ENCODE measurements around the gene SPATA20.

Gene SPATA20

GRCh38 chr17:50540560-50541401, 6.2 kb upstream of the SPATA20 start:
- DNase-seq, result no peak

DNA sequence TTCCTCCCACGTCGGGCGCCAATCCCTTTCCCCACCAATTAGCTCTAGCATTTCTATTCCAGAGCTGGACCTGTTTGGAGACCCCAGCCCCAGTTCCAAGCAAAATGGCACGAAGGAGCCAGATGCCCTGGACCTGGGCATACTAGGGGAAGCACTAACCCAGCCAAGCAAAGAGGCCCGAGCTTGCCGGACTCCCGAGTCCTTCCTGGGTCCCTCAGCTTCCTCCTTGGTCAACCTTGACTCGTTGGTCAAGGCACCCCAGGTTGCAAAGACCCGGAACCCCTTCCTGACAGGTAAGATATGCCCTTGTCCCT, 5.6 kb upstream of the SPATA20 start:
- no peak for DNase-seq

DNA sequence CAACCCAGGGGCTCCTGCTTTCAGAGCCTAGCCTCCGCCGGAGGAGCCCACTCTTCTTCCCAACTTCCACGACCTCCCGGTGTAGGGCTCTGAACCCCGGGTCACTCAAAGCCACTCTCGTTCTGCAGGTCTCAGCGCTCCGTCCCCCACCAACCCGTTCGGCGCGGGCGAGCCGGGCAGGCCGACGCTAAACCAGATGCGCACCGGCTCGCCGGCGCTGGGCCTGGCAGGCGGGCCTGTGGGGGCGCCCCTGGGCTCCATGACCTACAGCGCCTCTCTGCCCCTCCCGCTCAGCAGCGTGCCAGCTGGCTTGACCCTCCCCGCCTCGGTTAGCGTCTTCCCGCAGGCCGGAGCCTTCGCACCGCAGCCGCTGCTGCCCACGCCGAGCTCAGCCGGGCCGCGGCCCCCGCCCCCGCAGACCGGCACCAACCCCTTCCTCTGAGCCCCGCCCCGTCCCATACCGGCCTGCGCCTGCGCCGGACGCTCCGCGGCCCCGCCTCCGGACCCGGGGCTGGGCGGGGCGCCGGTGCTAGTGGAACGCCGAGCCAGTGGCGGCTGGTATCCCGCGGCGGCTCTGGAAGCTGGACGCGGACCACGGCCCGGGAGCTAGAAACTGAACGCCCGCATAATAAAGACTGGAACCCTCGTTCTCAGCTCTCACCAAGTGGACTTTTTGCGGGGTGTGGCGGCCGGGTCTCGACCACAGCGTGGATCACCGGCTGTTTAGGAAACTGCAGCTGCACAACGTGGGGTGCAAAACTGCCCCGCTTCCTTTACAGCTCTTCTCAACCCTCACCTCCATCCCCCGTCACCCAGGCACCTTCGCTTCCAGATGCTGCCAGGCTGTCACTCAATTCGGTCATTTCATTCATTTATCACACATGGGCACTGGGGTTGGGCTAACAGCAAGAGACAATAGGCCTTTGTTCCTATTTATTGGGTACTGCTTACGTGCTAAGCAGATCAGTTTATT, 5.0 kb upstream of the SPATA20 start:
- DNase-seq, result peak; percentile 33 to 76 (median 55)

DNA sequence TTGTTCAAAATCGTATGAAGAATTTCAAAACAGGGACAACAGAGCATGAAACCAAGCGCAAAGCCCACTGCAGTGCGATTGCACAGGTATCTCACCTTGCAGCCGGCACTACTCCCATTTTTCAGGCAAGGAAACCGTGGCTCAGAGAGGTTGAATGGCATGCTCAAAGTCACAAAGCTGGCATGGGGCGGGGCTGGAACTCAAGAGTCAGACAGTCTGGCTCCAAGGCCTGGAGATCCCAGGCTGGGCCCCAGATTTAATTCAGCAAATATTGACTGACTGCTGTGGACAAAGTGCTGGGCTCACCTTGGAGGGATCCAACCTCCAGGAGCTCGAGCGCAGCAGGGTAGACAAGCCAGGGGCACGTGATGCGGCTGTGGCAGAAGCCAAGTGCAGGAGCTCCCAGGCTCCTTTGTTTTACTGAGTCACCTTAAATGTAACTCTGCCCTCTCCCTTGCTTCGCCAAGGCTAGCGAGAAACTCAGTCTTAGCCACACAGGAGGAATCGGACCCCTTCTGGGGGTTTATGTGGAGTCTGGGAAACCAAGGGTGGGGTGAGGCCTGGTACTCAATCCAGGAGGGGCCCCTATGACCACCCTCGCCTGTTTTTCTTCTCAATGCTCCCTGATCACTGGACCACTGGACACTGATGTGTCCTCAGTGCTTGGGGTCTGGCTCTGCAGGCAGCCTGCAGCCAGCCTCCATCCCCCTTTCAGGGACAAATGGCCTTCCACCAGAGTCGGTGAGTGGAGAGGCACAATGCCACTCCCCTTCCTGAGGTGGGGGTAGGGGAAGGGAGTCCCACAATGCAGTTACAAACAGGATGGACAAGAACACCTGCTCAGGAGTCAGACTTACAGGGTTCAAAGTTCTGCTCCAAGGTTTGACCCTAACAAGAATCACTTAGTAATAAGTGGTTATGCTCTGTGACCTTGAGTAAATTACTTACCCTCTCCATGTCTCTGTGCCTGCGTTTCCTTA, 3.9 kb upstream of the SPATA20 start:
- no peak for DNase-seq

DNA sequence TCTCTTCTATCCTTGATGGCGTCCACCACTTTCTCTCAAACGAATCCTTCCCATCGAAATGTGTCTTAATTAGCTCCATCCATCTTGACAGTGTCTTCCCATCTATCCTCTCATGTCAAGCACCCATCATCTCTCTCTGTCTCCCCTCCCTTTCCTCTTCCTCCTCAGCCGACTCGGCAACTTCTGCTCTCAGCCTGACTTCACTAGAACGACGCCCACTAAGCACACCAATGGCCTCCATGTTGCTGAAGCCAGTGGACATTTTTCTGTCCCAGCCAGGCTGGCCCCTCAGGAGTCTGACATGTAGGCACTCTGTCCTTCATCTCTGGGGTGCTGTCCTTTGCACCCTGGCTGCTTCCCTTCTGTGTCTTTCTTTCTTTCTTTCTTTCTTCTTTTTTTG, 2.5 kb upstream of the SPATA20 start:
- DNase-seq, result no peak

GRCh38 chr17:50545311-50545710, 1.7 kb upstream of the SPATA20 start:
- DNase-seq, result no peak

- DNase-seq, result no peak
These were observed 306 bp upstream of the SPATA20 start for GRCh38 chr17:50546701-50547034.

GRCh38 chr17:50547736-50548083, 736 bp downstream of the SPATA20 start:
- DNase-seq, result no peak

DNA sequence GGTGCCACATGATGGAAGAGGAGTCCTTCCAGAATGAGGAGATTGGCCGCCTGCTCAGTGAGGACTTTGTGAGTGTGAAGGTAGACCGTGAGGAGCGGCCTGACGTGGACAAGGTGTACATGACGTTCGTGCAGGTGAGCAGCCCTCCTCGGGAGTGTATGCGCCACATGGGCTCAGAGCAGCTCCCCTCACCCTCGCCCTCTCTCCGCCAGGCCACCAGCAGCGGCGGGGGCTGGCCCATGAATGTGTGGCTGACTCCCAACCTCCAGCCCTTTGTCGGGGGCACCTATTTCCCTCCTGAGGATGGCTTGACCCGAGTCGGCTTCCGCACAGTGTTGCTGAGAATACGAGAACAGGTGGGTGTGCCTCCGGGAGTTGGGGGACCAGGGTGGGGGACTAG, 1.9 kb downstream of the SPATA20 start:
- no peak for DNase-seq

GRCh38 chr17:50549256-50549941, 2.4 kb downstream of the SPATA20 start:
- DNase-seq, result no peak

DNA sequence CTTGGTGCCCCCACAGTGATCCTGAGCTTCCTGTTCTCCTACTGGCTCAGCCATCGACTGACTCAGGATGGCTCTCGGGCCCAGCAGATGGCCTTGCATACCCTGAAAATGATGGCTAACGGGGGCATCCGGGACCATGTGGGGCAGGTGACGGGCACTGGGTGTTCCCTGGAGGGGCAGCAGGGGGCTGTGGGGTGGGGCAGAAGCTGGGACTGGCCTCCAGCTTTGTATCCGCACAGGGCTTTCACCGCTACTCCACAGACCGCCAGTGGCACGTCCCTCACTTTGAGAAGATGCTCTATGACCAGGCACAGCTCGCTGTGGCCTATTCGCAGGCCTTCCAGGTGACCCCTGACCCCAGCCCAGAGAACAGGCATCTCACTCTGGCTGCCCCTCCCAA, 3.0 kb downstream of the SPATA20 start:
- DNase-seq, result no peak

DNA sequence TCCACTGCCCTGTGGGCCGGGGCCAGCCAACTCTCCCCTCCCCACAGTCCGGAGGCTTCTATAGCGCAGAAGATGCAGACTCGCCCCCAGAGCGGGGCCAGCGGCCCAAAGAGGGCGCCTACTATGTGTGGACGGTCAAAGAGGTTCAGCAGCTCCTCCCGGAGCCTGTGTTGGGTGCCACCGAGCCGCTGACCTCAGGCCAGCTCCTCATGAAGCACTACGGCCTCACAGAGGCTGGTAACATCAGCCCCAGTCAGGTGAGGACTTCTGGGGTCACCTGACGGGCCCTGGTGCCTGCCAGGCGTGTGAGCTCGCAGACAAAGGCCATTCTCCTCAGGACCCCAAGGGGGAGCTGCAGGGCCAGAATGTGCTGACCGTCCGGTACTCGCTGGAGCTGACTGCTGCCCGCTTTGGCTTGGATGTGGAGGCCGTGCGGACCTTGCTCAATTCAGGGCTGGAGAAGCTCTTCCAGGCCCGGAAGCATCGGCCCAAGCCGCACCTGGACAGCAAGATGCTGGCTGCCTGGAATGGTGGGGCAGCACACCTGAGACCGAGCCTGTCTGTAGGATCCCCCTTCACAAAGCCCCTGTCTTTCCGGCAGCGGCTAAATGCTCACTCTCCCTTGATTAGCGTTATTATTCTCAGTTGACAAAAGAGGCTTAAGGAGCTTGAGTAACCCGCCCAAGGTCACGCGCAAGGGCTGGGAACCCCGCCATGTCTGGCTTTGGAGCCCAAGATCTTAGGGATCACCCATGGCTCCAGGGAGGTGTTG, 3.9 kb downstream of the SPATA20 start:
- DNase-seq, result no peak

DNA sequence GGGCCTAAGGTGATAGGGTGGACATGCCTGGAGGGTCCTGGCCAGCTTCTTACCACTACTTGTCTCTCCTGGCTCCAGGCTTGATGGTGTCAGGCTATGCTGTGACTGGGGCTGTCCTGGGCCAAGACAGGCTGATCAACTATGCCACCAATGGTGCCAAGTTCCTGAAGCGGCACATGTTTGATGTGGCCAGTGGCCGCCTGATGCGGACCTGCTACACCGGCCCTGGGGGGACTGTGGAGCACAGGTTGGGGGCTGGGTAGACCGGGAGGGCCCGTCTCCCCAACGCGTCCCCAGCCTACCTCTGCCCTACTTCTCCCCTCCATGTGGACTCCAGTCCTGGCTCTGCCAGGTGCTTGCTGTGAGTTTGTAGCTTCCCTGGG, 4.5 kb downstream of the SPATA20 start:
- DNase-seq, result no peak

DNA sequence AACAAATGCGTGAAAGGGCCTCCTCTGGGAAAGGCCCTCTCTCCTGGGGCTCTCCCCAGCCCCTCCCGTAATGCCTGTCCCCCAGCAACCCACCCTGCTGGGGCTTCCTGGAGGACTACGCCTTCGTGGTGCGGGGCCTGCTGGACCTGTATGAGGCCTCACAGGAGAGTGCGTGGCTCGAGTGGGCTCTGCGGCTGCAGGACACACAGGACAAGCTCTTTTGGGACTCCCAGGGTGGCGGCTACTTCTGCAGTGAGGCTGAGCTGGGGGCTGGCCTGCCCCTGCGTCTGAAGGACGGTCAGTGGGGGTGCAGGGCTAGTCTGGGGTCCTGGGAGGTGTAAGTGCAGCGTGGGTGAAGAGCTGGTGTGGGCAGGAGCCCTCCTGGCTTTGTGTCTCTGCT, 4.9 kb downstream of the SPATA20 start:
- DNase-seq, result no peak

DNA sequence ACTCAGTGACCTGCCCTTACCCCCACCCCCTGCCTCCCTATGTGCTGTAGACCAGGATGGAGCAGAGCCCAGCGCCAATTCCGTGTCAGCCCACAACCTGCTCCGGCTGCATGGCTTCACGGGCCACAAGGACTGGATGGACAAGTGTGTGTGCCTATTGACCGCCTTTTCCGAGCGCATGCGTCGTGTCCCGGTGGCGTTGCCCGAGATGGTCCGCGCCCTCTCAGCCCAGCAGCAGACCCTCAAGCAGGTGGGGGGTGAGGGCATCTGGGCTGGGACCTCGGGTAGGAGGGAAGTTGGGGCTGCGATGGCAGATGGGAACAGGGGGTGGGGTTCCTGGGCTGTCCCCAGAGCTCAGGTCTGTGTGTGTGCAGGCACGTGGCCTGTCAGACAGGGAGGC, 7.2 kb downstream of the SPATA20 start:
- DNase-seq, result no peak

GRCh38 chr17:50556803-50557202, 9.8 kb downstream of the SPATA20 start:
- DNase-seq, result no peak

DNA sequence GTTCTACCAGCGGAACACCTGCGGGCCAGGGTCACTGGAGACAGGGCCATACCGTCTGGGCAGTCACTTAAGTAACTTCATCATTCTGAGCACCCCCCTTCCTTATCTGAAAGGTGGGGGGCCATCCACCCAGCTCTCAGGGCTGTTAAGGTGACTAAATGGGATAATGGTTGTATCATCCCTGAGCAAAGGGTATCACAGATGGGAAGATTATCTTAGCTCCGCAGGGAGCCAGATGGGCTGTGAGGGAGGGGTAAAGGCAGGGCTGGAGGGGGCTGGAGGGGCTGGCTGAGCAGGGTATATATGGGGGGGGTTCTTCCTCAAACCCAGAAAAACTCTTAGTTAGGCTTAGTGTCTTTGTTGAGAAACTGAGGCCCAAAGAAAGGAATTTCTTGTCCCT, 10.7 kb downstream of the SPATA20 start:
- DNase-seq, result no peak

DNA sequence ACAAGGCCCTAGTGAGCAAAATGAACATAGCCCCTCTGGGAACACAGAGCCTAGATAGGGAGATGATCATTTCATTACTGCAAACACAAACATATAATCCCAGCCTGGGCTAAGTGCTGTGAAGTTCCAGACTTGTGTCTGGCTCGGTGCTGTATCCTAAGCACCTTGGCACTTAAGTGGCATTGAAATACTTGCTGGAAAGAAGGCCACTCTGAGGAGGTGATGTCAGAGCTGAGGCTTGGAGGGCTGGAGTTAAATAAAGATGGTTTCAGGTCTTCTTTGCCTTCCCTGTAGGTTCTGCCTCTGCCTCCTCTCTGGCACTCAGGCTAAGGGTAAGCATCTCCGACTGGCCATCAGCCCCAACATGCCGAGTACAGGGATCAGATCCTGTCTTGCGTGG, 11.1 kb downstream of the SPATA20 start:
- no peak for DNase-seq

DNA sequence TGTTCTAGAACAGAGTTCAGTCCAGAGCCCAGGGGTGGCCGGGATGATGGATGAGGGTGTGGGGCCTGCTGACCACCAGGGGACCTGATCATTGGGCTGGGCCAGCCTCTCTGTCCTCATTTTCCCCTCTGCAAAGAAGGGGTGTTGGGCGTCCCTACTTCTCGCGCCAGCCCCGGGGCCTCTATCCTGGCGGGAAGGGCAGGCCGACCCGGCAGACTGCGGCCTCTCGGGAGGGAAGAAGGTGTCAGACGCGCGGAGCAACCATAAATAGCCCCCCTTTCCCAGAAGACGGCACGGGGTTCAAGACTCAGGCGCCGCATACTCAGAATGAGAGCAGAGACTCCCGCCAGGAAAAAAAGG, 11.6 kb downstream of the SPATA20 start:
- no peak for DNase-seq

DNA sequence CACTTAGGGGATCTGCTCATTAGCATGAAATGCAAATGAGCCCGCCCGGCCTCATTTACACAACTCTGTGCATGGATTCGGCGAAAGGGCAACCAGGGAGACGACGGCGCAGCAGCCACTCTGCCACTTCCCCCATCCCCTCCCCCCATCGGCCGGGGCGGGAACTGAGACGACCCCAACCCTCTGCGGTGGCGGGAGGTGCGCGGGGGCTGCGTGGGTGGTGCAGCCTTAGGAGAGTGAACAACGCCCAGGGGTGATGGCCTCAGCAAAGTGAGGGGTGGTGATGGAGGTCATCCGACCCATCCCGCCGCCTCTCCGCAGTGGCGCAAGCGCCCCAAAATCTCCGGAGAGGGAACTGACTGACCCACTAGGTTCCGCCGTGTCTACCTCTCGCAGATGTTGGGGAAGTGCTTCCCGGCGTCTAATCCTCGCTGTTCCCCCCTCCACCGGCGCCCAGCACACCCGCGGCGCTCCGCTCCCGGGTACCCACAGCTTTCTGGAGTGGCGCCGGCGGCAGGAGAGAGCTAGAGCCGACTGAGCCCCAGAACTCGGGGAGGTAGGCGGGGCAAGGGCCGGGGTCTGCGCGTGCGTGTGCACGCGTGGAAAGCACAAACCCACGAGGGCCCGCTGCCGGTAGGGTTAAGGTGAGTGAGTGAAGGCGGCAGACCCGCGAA, 12.1 kb downstream of the SPATA20 start:
- peak in 1 of 4 experiments; percentile 17 for DNase-seq

DNA sequence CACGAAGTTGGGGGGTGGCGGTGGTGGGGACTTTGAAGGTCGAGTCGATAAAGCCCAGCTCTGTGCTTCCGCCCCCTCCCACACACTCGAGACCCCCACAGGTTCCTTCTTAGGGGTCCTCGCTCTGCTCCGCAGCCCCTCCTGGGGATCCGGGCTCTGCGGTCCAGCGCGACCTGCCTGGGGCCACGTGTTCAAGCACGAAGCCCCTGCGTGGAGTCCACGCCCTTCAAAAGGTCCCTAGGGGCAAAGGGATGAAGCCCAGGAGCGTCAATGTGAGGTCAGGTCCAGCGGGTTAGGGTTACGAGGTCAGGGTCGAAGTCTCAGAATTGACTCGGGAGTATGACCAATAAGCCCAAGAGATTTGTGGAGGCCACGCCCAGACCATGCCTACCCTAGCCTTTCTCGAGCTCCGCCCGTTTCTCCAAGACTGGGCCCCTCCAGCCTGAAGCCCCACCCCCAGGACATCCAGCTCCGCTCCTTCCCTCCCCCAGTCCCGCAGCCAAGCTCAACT, 12.8 kb downstream of the SPATA20 start:
- no peak for DNase-seq
